ENCODE results near the gene RNF10. TPM values are rescaled to one million over a fixed set of nuclear protein-coding genes. Genes with fewer than 3 reads are reported as not detected.

Gene RNF10
- total and polyA plus RNA-seq, 8 donors: 92.5 to 151 (median 106) TPM

- intact Hi-C loops (cut with DNase I): no loop called here
- ATAC-seq: peak; percentile 49 to 65 (median 57)
- TF ChIP-seq CTCF (IDR thresholded peaks at IDR 0.05): no peak
Measured at GRCh38 chr12:120534703-120535655, 823 bp downstream of the RNF10 start.

DNA sequence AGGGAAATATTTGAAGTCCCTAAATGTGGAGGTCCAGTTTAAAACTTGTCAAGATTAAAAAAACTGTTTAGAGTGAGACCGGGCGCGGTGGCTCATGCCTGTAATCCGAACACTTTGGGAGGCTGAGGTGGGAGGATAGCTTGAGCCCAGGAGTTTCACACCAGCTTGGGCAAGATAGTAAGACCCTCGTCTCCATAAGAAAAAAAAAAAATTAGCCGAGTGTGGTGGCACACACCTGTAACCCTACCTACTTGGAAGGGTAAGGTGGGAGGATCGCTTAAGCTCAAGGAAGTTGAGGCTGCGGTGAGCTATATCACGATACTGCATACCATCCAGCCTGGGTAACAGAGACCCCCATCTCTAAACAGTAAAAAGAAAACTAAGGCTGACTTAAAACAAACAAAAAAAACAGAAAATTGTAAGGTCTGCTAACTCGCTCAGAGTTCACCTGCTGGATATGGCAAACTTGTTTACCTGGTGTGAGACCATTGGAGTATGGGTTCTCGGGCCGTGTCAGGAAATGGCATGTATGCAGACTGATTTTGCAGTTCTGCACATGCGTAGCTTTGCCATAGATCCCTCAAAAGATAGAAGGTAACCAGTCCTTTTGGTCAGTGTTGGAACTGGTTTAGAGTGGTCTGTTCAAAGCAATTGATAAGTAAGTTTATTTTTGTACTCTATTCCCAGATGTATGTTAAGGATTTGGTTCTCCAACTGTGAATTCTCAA, 2.1 kb downstream of the RNF10 start:
- DNase-seq: no peak
- WGBS, 2 donors: 11 to 21% methylated on average over 13 of the region's 13 CpGs
- no peak for FAIRE-seq
- Histone ChIP-seq H3K4me3 (peak overlapping the region in 3 of 4 donors; percentile 84 to 94 (median 91)), H3K27ac (peak overlapping the region in 2 of 4 donors; percentile 91 to 93), H3K9me3 (no peaks in the 10 kb centered on the region), H3K4me1 (peaks cover 35 to 48% (median 46%) of the 10 kb centered on the region in 3 donors), H3K36me3 (no peaks in the 10 kb centered on the region), H3K27me3 (no peaks in the 10 kb centered on the region)
- TF ChIP-seq CTCF (IDR thresholded peaks at IDR 0.05): no peak
- intact Hi-C loops (cut with DNase I): no loop called here
- peak in 3 of 4 donors; percentile 13 to 19 (median 14) for ATAC-seq

More at GRCh38 chr12:120534703-120535655, 823 bp downstream of the RNF10 start:
- no peaks in the 10 kb centered on the region for H3K36me3 ChIP-seq
- no peaks in the 10 kb centered on the region for H3K27me3 ChIP-seq
- peaks cover 24 to 36% (median 36%) of the 10 kb centered on the region in 3 donors for H3K4me1 ChIP-seq
- FAIRE-seq (no peak), DNase-seq (peak; percentile 44 to 87 (median 62))
- H3K9me3 ChIP-seq: no peaks in the 10 kb centered on the region
- WGBS, 2 donors: 1% methylated on average over 52 of the region's 52 CpGs
- peak overlapping the region; percentile 80 to 93 (median 88) for H3K27ac ChIP-seq
- peak overlapping the region; percentile 52 to 94 (median 88) for H3K4me3 ChIP-seq

GRCh38 chr12:120537856-120538220, 3.7 kb downstream of the RNF10 start:
- WGBS, 2 donors: 12 to 24% methylated on average over 4 of the region's 4 CpGs
- ATAC-seq (no peak), DNase-seq (no peak), FAIRE-seq (no peak)
- intact Hi-C loops (cut with DNase I): no loop called here
- Histone ChIP-seq H3K27me3 (no peaks in the 10 kb centered on the region), H3K27ac (peak overlapping the region in 3 of 4 donors; percentile 42 to 93 (median 83)), H3K36me3 (no peaks in the 10 kb centered on the region), H3K9me3 (no peaks in the 10 kb centered on the region), H3K4me3 (peak overlapping the region in 3 of 4 donors; percentile 9 to 94 (median 84)), H3K4me1 (peaks cover 44 to 56% (median 53%) of the 10 kb centered on the region in 3 donors)
- no peak for TF ChIP-seq CTCF (IDR thresholded peaks at IDR 0.05)

DNA sequence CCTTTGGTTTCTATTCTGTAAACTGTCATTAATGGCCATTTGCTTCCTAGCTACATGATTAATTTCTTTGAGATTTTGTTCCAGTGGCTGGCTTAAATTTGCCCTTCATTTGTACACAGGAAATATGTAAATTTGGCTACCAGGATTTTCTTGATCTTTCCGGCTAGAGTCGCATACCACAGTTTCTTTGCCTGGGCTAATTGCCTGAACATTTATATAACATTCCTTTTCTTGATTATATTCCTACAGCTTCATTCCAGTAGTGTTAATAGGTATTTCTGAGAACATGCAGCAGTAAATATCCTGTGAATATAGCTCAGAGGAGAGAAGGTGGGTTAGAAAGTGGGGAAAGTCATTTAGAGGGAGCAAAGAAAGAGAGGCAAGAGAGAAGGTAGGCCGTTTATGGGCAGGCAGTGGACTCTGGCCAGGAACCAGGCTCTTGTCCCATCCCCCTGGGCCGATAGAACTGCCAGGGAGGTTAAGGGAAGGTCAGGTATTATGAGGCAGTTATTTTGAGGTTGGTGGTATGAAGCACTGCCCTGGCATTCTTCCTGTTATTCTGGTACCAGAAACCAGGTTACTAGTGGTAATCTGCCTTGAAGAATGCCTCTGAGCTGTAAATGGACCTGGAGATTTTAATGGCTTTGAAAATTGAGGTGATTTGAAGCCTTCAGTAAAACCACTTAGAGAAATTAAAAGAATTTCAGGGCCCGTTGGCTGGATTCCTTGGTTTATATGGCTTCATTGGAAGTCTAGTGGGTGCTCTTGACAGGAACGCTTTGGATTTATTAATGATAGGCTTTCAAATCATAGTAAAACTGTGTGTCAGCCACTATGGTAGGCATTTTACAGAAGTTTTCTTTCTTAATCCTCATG, 4.4 kb downstream of the RNF10 start:
- Histone ChIP-seq H3K27me3 (no peaks in the 10 kb centered on the region), H3K4me1 (peaks cover 48 to 58% (median 58%) of the 10 kb centered on the region in 3 donors), H3K9me3 (no peaks in the 10 kb centered on the region), H3K4me3 (peak overlapping the region in 2 of 4 donors; percentile 84 to 94), H3K36me3 (no peaks in the 10 kb centered on the region), H3K27ac (peak overlapping the region; percentile 42 to 93 (median 67))
- intact Hi-C loops (cut with DNase I): no loop called here
- no peak for TF ChIP-seq CTCF (IDR thresholded peaks at IDR 0.05)
- DNase-seq (peak in 4 of 6 donors; percentile 61 to 64 (median 62)), FAIRE-seq (no peak), ATAC-seq (peak; percentile 38 to 65 (median 58))
- 5% methylated on average over 6 of the region's 6 CpGs for WGBS, 2 donors
